WTC11 (cell line): ENCODE measurements around the gene C5orf58. TPM values are rescaled to one million over a fixed set of nuclear protein-coding genes. Genes with fewer than 3 reads are reported as not detected.

ENCODE experiments used
- ATAC-seq: fragments of 200-7000 bp; cut with Tn5 transposase; 2 replicates; pipeline ENCODE4 v1.10.0; 2021; ENCODE audit warnings: mild to moderate bottlenecking, moderate library complexity
- CTCF ChIA-PET: fragments of 300-600 bp; sonication (Branson Sonifier 250); formaldehyde crosslinking; loops from one replicate; lab custom pipeline; 2021; ENCODE audit warnings: antibody characterized with exemption; lab: Charles Lee
- POLR2A ChIA-PET: fragments of 350-600 bp; sonication (Branson Sonifier 250); formaldehyde crosslinking; loops from one replicate; lab custom pipeline; 2021; ENCODE audit warnings: antibody characterized with exemption; lab: Charles Lee
- DNase-seq: peaks from one replicate; pipeline ENCODE4 v3.0.0; 2021; ENCODE audit warnings: low spot score
- H3K27ac Mint-ChIP-seq: 2 replicates; pipeline ENCODE4 v1.8.0; 2021; ENCODE audit warnings: mixed read lengths
- H3K27me3 Mint-ChIP-seq: 2 replicates; pipeline ENCODE4 v1.8.0; 2021; ENCODE audit warnings: low read depth, mild to moderate bottlenecking, moderate library complexity, mixed read lengths
- H3K36me3 Mint-ChIP-seq: 2 replicates; pipeline ENCODE4 v1.8.0; 2021; ENCODE audit warnings: mixed read lengths
- H3K4me1 Mint-ChIP-seq: 2 replicates; pipeline ENCODE4 v1.8.0; 2022; ENCODE audit warnings: mixed read lengths
- H3K4me3 Mint-ChIP-seq: 2 replicates; pipeline ENCODE4 v1.8.0; 2021; ENCODE audit warnings: mild to moderate bottlenecking, moderate library complexity, mixed read lengths
- H3K9me3 Mint-ChIP-seq: 2 replicates; pipeline ENCODE4 v1.8.0; 2021; ENCODE audit warnings: mixed read lengths
- CREM ChIP-seq: sonication (generic); formaldehyde crosslinking; IDR thresholded peaks from 2 replicates; pipeline ENCODE4 v1.8.1; 2022; ENCODE audit warnings: mild to moderate bottlenecking, missing genetic modification reagents, moderate library complexity
- FOXK1 ChIP-seq: sonication (generic); formaldehyde crosslinking; IDR thresholded peaks from 2 replicates; pipeline ENCODE4 v1.8.0; 2022; ENCODE audit warnings: mild to moderate bottlenecking, moderate library complexity, missing genetic modification reagents
- FOXP1 ChIP-seq: sonication (generic); formaldehyde crosslinking; IDR thresholded peaks from 2 replicates; pipeline ENCODE4 v1.8.0; 2022; ENCODE audit warnings: missing genetic modification reagents, mild to moderate bottlenecking, moderate library complexity, borderline replicate concordance
- KAT7 ChIP-seq: sonication (generic); formaldehyde crosslinking; IDR thresholded peaks from 2 replicates; pipeline ENCODE4 v1.8.1; 2023; ENCODE audit warnings: missing genetic modification reagents, mild to moderate bottlenecking, borderline replicate concordance
- MYBL2 ChIP-seq: sonication (generic); formaldehyde crosslinking; IDR thresholded peaks from 2 replicates; pipeline ENCODE4 v1.8.1; 2023; ENCODE audit warnings: mild to moderate bottlenecking, moderate library complexity, missing genetic modification reagents
- NFE2L1 ChIP-seq: sonication (generic); formaldehyde crosslinking; IDR thresholded peaks from 2 replicates; pipeline ENCODE4 v1.8.1; 2023; ENCODE audit warnings: missing genetic modification reagents
- PRRX2 ChIP-seq: fragments of 250-450 bp; sonication (Bioruptor Pico); IDR thresholded peaks from 2 replicates; pipeline ENCODE4 v1.8.0; 2021; ENCODE audit warnings: mild to moderate bottlenecking
- RORB ChIP-seq: fragments of 250-450 bp; sonication (Bioruptor Pico); IDR thresholded peaks from 2 replicates; pipeline ENCODE4 v1.9.0; 2021; ENCODE audit warnings: mild to moderate bottlenecking
- SMAD3 ChIP-seq: sonication (generic); formaldehyde crosslinking; IDR thresholded peaks from 2 replicates; pipeline ENCODE4 v1.8.0; 2022; ENCODE audit warnings: missing genetic modification reagents, mild to moderate bottlenecking, borderline replicate concordance
- SP1 ChIP-seq: sonication (generic); formaldehyde crosslinking; conservative IDR thresholded peaks from 2 replicates; pipeline ENCODE4 v1.8.1; 2022; ENCODE audit warnings: missing genetic modification reagents
- TP53 ChIP-seq: sonication (generic); formaldehyde crosslinking; IDR thresholded peaks from 2 replicates; pipeline ENCODE4 v1.8.1; 2023; ENCODE audit warnings: mild to moderate bottlenecking, missing genetic modification reagents
- ZNF138 ChIP-seq: sonication (generic); formaldehyde crosslinking; conservative IDR thresholded peaks from 2 replicates; pipeline ENCODE4 v1.8.1; 2022; ENCODE audit warnings: mild to moderate bottlenecking, moderate library complexity, missing genetic modification reagents
- ZNF317 ChIP-seq: sonication (generic); formaldehyde crosslinking; IDR thresholded peaks from 2 replicates; pipeline ENCODE4 v1.8.1; 2023; ENCODE audit warnings: low read depth, mild to moderate bottlenecking, moderate library complexity, missing genetic modification reagents, borderline replicate concordance
- ZNF423 ChIP-seq: fragments of 250-450 bp; sonication (Bioruptor Pico); IDR thresholded peaks from 2 replicates; pipeline ENCODE4 v2.1.2; 2022; ENCODE audit warnings: mild to moderate bottlenecking, moderate library complexity
- total RNA-seq: library from RNA; stranded (reverse); gene quantifications from 3 replicates; pipeline ENCODE4 v1.2.3, GENCODE V29; 2021
- TF ChIP-seq, protein P1 (sequence below): sonication (generic); formaldehyde crosslinking; IDR thresholded peaks from 2 replicates; pipeline ENCODE4 v1.8.0; 2022; ENCODE audit warnings: mild to moderate bottlenecking, missing genetic modification reagents
- TF ChIP-seq, protein P2 (sequence below): fragments of 250-450 bp; sonication (Bioruptor Pico); IDR thresholded peaks from 2 replicates; pipeline ENCODE4 v1.9.0; 2021; ENCODE audit warnings: moderate library complexity, mild to moderate bottlenecking, inconsistent platforms, borderline replicate concordance
- TF ChIP-seq, protein P3 (sequence below): fragments of 250-450 bp; sonication (Bioruptor Pico); IDR thresholded peaks from 2 replicates; pipeline ENCODE4 v1.9.0; 2021; ENCODE audit warnings: mild to moderate bottlenecking
- TF ChIP-seq, protein P4 (sequence below): fragments of 250-450 bp; sonication (Bioruptor Pico); IDR thresholded peaks from 2 replicates; pipeline ENCODE4 v1.8.0; 2021; ENCODE audit warnings: mild to moderate bottlenecking
- TF ChIP-seq, protein P5 (sequence below): sonication (generic); formaldehyde crosslinking; IDR thresholded peaks from 2 replicates; pipeline ENCODE4 v1.8.1; 2022; ENCODE audit warnings: missing genetic modification reagents, borderline replicate concordance
- TF ChIP-seq, protein P6 (sequence below): sonication (generic); formaldehyde crosslinking; IDR thresholded peaks from 2 replicates; pipeline ENCODE4 v1.8.0; 2022; ENCODE audit warnings: mild to moderate bottlenecking, missing genetic modification reagents
- TF ChIP-seq, protein P7 (sequence below): sonication (generic); formaldehyde crosslinking; IDR thresholded peaks from 2 replicates; pipeline ENCODE4 v1.8.1; 2023; ENCODE audit warnings: mild to moderate bottlenecking, missing genetic modification reagents

The C5orf58 gene
- total RNA-seq, 1 experiment from 2014 or later: 2.0 TPM

DNA sequence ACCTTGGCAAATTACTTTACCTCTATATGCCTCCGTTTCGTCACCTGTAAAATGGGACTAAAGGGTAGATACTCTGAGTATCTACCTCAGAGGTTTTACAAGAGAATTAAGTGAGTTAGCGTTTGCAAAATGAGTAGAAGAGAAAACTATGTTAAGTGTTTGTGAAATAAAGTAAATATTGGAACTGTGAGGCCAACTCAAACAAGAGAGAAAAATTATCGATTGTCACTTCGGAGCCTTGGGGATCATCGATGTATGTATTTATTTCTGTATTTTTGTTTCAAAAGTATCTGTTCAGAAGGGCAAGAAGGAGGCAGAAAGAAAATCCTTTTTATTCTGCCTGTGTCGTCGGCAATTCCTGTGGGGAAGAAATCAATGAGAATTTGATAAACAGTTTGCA lies 25.8 kb upstream of the C5orf58 start:
- H3K27me3 Mint-ChIP-seq: no peaks in the 10 kb centered on the region
- H3K9me3 Mint-ChIP-seq: peaks cover 9% of the 10 kb centered on the region
- no peaks in the 10 kb centered on the region for H3K4me1 Mint-ChIP-seq
- H3K27ac Mint-ChIP-seq: no peak overlapping the region
- no peak for ATAC-seq
- ChIA-PET CTCF (no interaction called here), POLR2A (no interaction called here)
- no peak for DNase-seq
- H3K36me3 Mint-ChIP-seq: no peaks in the 10 kb centered on the region
- TF ChIP-seq, protein P1, sequence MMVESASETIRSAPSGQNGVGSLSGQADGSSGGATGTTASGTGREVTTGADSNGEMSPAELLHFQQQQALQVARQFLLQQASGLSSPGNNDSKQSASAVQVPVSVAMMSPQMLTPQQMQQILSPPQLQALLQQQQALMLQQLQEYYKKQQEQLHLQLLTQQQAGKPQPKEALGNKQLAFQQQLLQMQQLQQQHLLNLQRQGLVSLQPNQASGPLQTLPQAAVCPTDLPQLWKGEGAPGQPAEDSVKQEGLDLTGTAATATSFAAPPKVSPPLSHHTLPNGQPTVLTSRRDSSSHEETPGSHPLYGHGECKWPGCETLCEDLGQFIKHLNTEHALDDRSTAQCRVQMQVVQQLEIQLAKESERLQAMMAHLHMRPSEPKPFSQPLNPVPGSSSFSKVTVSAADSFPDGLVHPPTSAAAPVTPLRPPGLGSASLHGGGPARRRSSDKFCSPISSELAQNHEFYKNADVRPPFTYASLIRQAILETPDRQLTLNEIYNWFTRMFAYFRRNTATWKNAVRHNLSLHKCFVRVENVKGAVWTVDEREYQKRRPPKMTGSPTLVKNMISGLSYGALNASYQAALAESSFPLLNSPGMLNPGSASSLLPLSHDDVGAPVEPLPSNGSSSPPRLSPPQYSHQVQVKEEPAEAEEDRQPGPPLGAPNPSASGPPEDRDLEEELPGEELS (CRISPR knock-in tag): no peak
- no peak for TF ChIP-seq ZNF138 (CRISPR knock-in tag)
- TF ChIP-seq, protein P2, sequence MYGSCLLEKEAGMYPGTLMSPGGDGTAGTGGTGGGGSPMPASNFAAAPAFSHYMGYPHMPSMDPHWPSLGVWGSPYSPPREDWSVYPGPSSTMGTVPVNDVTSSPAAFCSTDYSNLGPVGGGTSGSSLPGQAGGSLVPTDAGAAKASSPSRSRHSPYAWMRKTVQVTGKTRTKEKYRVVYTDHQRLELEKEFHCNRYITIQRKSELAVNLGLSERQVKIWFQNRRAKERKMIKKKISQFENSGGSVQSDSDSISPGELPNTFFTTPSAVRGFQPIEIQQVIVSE (CRISPR knock-in tag): no peak
- no peak overlapping the region for H3K4me3 Mint-ChIP-seq

DNA sequence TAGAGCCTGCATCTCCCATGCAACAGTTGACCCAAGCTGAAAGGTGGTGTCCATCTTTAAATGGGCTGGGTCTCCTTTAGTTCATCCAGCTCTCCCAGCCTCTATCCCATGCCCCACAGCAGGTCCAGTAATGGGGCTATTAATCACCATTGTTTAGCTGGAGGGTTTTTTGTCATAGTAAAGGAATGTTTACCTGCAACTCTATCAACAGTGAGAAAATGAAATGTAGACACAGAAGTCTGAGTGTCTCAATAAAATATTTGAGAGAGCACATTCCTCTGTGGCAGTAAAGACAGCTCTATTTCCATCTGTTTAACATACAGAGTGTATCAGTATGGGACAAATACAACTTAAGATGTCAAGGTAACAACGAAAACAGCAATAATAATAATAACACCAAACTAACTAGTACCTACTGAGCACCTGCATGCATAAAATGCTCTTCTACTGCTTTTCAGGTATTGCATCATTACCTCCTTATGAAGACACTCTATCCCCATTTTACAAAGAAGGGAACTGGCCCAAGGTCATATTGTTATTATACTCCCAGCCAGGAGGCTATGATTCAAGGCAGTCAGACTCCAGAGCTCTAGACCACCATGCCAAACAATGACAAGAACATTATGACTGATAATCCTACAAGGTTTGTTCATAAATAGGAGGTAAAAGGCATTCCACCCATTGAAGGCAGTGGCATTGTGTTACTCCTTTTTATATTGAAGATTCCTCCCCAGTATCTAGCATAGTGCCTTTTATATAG lies 21.0 kb upstream of the C5orf58 start:
- Mint-ChIP-seq H3K27me3 (peaks cover 5% of the 10 kb centered on the region), H3K36me3 (no peaks in the 10 kb centered on the region), H3K9me3 (peaks cover 9% of the 10 kb centered on the region), H3K27ac (no peak overlapping the region), H3K4me1 (0 out of 2 replicates have a peak, but pooled peaks cover 3% of the 10 kb centered on the region), H3K4me3 (no peak overlapping the region)
- no peak for TF ChIP-seq CREM (CRISPR knock-in tag)
- no peak for TF ChIP-seq NFE2L1
- no peak for TF ChIP-seq FOXK1
- TF ChIP-seq, protein P3, sequence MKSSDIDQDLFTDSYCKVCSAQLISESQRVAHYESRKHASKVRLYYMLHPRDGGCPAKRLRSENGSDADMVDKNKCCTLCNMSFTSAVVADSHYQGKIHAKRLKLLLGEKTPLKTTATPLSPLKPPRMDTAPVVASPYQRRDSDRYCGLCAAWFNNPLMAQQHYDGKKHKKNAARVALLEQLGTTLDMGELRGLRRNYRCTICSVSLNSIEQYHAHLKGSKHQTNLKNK (CRISPR knock-in tag): no peak
- TF ChIP-seq, protein P4, sequence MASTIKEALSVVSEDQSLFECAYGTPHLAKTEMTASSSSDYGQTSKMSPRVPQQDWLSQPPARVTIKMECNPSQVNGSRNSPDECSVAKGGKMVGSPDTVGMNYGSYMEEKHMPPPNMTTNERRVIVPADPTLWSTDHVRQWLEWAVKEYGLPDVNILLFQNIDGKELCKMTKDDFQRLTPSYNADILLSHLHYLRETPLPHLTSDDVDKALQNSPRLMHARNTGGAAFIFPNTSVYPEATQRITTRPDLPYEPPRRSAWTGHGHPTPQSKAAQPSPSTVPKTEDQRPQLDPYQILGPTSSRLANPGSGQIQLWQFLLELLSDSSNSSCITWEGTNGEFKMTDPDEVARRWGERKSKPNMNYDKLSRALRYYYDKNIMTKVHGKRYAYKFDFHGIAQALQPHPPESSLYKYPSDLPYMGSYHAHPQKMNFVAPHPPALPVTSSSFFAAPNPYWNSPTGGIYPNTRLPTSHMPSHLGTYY (CRISPR knock-in tag): no peak
- TF ChIP-seq, protein P5, sequence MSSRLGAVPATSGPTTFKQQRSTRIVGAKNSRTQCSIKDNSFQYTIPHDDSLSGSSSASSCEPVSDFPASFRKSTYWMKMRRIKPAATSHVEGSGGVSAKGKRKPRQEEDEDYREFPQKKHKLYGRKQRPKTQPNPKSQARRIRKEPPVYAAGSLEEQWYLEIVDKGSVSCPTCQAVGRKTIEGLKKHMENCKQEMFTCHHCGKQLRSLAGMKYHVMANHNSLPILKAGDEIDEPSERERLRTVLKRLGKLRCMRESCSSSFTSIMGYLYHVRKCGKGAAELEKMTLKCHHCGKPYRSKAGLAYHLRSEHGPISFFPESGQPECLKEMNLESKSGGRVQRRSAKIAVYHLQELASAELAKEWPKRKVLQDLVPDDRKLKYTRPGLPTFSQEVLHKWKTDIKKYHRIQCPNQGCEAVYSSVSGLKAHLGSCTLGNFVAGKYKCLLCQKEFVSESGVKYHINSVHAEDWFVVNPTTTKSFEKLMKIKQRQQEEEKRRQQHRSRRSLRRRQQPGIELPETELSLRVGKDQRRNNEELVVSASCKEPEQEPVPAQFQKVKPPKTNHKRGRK: no peak
- TF ChIP-seq FOXP1 (CRISPR knock-in tag): no peak
- TF ChIP-seq, protein P6, sequence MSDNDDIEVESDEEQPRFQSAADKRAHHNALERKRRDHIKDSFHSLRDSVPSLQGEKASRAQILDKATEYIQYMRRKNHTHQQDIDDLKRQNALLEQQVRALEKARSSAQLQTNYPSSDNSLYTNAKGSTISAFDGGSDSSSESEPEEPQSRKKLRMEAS (CRISPR knock-in tag): no peak
- no peak for TF ChIP-seq SMAD3
- no peak for TF ChIP-seq KAT7 (CRISPR knock-in tag)
- TF ChIP-seq RORB (CRISPR knock-in tag): no peak
- TF ChIP-seq TP53 (CRISPR knock-in tag): no peak
- TF ChIP-seq ZNF317 (CRISPR knock-in tag): no peak
- no peak for TF ChIP-seq SP1
- TF ChIP-seq, protein P7, sequence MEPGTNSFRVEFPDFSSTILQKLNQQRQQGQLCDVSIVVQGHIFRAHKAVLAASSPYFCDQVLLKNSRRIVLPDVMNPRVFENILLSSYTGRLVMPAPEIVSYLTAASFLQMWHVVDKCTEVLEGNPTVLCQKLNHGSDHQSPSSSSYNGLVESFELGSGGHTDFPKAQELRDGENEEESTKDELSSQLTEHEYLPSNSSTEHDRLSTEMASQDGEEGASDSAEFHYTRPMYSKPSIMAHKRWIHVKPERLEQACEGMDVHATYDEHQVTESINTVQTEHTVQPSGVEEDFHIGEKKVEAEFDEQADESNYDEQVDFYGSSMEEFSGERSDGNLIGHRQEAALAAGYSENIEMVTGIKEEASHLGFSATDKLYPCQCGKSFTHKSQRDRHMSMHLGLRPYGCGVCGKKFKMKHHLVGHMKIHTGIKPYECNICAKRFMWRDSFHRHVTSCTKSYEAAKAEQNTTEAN (CRISPR knock-in tag): no peak
- TF ChIP-seq ZNF423 (CRISPR knock-in tag): no peak
- no peak for TF ChIP-seq PRRX2
- no peak for TF ChIP-seq MYBL2 (CRISPR knock-in tag)
- POLR2A ChIA-PET: no interaction called here
- no peak for DNase-seq
- CTCF ChIA-PET: interaction anchor here (1.0 kb wide), 2 partner anchors 15 to 28 kb away, joined by 3 read pairs; no protein-coding TSS in a partner anchor
- ATAC-seq: no peak
